ENCODE measurements around the gene TOX4.

TOX4 gene

DNA sequence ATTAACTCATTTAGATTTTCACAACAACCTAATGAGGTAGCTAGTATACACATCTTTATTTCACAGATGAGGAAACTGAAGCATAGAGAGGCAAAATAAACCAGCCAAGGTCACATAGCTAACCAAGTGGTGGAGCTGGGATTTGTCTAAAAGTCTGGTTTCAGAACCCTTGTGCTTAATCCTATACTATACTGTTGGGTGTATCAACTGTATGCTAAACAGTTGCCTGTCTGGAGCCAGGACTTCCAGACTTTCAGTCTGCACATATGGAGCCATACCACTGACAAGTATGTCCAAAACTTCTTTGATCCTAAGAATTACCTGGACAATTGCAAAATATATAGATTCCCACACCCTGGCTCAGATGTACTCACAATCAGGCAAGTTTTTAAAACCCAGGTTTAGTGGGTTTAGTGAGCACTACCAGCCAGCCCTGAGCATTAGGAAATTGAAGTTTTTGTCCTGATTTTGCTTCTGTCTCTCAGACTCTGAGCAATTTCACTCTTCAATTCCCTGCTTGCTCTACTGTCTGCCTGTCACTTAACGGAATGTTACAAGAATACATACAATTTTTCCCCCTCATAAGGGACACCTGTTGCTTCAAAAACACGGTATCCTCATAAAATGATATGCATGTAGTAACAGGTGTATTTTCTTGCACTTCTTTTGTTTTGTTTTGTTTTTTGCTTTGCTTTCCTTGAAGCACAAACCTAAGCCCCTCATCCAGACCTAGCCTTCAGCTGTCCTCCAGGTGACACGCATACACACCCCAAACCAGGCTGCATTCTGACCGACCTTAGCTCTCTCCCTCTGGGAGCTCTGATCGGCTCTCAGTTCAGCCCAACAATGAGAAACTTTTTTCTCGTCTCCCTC is 58.8 kb downstream of the TOX4 start:
- H3K4me3 ChIP-seq (ENCODE audit: low read length), result peak overlapping the region; percentile 28; the same call in 1 of the 2 replicates
- peaks cover 51% of the 10 kb centered on the region for H3K27me3 ChIP-seq (ENCODE audit: low read depth, low read length)
- no peak for TF ChIP-seq EZH2phosphoT487 (IDR thresholded peaks at IDR 0.05; ENCODE audit: low read depth)
- TF ChIP-seq CTCF (IDR thresholded peaks at IDR 0.05; ENCODE audit: low read depth, low read length), result no peak
- no peaks in the 10 kb centered on the region for H3K9me3 ChIP-seq (ENCODE audit: insufficient read depth, low read length)
- H4K20me1 ChIP-seq (ENCODE audit: insufficient read depth, low read length), result no peaks in the 10 kb centered on the region
- peak overlapping the region; percentile 32 for H3K4me2 ChIP-seq (ENCODE audit: low read length)
- no peak overlapping the region for H3K27ac ChIP-seq (ENCODE audit: low read length)
- H3K79me2 ChIP-seq (ENCODE audit: low read length), result no peaks in the 10 kb centered on the region
- no peak overlapping the region for H3K9ac ChIP-seq (ENCODE audit: low read length)
- H3K36me3 ChIP-seq (replicated peaks; ENCODE audit: low read depth, low read length), result no peaks in the 10 kb centered on the region
- no peak overlapping the region for H2AFZ ChIP-seq (ENCODE audit: low read depth, low read length)
- no peaks in the 10 kb centered on the region for H3K4me1 ChIP-seq (ENCODE audit: low read length)

DNA sequence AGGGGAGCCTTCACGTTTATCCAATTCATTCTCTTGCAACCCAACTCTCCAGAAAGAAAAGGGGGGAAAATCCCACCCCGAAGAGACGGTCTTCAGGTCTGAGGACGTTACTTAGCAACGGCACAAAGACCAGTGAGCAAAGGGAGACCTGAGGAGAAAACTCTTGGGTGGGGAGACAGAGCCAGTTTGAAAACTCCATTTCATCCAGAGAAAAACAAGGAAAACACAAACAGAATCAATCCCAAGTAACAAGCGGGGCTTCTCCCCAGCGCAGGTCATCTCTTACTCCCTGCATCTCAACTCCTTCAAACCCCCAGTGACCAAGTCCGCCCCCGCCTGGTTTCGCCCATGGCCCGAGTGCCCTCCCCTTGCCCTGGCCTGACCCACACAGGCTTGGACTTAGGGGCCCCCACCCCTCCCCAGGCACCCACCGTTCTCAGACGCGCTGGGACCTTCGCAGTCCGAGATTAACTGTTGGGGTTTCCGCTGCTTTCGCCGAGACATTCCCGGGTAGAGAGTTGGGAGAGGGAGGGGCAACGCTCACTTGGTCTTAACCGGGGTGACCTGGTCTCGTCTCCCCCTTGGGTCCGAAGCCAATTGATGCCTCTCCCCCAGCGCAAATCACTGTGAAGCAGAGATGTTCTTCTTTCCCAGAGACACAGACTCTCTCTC is 59.6 kb downstream of the TOX4 start:
- Histone ChIP-seq H3K4me2 (ENCODE audit: low read length) (peak overlapping the region; percentile 32), H3K9ac (ENCODE audit: low read length) (no peak overlapping the region), H4K20me1 (ENCODE audit: insufficient read depth, low read length) (no peaks in the 10 kb centered on the region), H3K27me3 (ENCODE audit: low read depth, low read length) (peaks cover 51% of the 10 kb centered on the region), H2AFZ (ENCODE audit: low read depth, low read length) (no peak overlapping the region), H3K4me3 (ENCODE audit: low read length) (peak overlapping the region; percentile 28; the same call in 1 of the 2 replicates), H3K79me2 (ENCODE audit: low read length) (no peaks in the 10 kb centered on the region), H3K36me3 (replicated peaks; ENCODE audit: low read depth, low read length) (no peaks in the 10 kb centered on the region), H3K9me3 (ENCODE audit: insufficient read depth, low read length) (no peaks in the 10 kb centered on the region), H3K27ac (ENCODE audit: low read length) (no peak overlapping the region), H3K4me1 (ENCODE audit: low read length) (no peaks in the 10 kb centered on the region)
- TF ChIP-seq EZH2phosphoT487 (IDR thresholded peaks at IDR 0.05; ENCODE audit: low read depth) (no peak), CTCF (IDR thresholded peaks at IDR 0.05; ENCODE audit: low read depth, low read length) (no peak)

GRCh38 chr14:21537090-21537424 is 60.1 kb downstream of the TOX4 start:
- H3K4me3 ChIP-seq (ENCODE audit: low read length), result no peak overlapping the region
- H3K27ac ChIP-seq (ENCODE audit: low read length), result no peak overlapping the region
- H3K79me2 ChIP-seq (ENCODE audit: low read length), result no peaks in the 10 kb centered on the region

More at GRCh38 chr14:21537090-21537424, 60.1 kb downstream of the TOX4 start:
- no peaks in the 10 kb centered on the region for H3K9me3 ChIP-seq (ENCODE audit: insufficient read depth, low read length)
- no peaks in the 10 kb centered on the region for H3K4me1 ChIP-seq (ENCODE audit: low read length)
- H2AFZ ChIP-seq (ENCODE audit: low read depth, low read length), result no peak overlapping the region
- no peak overlapping the region for H3K4me2 ChIP-seq (ENCODE audit: low read length)
- TF ChIP-seq CTCF (IDR thresholded peaks at IDR 0.05; ENCODE audit: low read depth, low read length), result no peak
- TF ChIP-seq EZH2phosphoT487 (IDR thresholded peaks at IDR 0.05; ENCODE audit: low read depth), result no peak
- no peaks in the 10 kb centered on the region for H3K36me3 ChIP-seq (replicated peaks; ENCODE audit: low read depth, low read length)
- H4K20me1 ChIP-seq (ENCODE audit: insufficient read depth, low read length), result no peaks in the 10 kb centered on the region
- peaks cover 51% of the 10 kb centered on the region for H3K27me3 ChIP-seq (ENCODE audit: low read depth, low read length)
- H3K9ac ChIP-seq (ENCODE audit: low read length), result no peak overlapping the region
